Measurements from ENCODE around the gene KDM3B. TPM values are rescaled to one million over a fixed set of nuclear protein-coding genes. Genes with fewer than 3 reads are reported as not detected.

KDM3B gene
- total RNA-seq, 1 donor from 2014 or later: 39.1 TPM

DNA sequence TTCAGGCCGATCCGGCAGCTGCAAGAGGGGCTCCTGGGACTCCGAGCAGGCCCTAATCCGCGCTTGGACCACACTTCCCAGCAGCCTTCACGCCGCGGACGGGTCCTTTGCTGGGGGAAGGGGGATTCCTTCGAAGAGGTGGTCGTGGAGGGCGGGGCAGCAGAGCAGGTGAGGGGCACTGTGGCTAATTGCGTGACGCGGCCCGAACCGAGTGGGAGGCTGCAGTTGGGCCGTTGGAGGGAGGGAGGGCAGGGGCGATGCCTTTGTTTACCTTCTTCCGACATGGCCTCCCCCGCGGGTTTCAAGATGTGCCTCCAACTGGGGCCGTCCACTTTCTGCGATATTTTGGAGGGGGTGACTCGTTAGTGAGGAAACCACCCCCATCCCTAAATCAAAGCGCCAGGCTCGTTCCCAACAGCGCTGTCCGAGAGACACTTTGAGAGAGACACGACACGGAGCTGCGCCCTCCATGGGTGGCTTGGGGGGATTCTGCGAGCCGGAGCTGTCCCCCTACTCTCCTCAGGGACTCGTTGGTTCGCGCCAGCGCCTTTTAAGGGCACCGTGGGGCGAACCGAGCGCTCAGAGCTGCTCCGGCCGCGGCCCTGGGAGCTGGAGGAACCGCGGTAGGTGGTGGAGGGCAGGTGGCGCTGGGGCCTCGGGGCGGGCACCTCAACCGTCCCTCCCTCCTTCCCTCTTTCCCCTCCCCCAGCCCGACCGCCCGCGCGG is 14.6 kb upstream of the KDM3B start, which contains the start of gene FAM53C:
FAM53C (plus strand) TSS at position 582 of the 726 bp plus-strand sequence. CDS start 3,070 bp downstream, outside the sequence.
- peaks cover 36% of the 10 kb centered on the region for H3K4me1 Mint-ChIP-seq (ENCODE audit: low read depth)
- peak; percentile 97 for DNase-seq (ENCODE audit: low spot score)
- H3K4me3 Mint-ChIP-seq (ENCODE audit: unreplicated experiment): peak within 1 kb of the TSS; percentile 86
- H3K27me3 Mint-ChIP-seq (ENCODE audit: low read depth): no peaks in the 10 kb centered on the region
- no peaks in the 10 kb centered on the region for H3K9me3 Mint-ChIP-seq (ENCODE audit: low read depth)
- peak within 1 kb of the TSS; percentile 99 for H3K27ac Mint-ChIP-seq (ENCODE audit: unreplicated experiment)
- H3K36me3 Mint-ChIP-seq (ENCODE audit: low read depth): peaks cover 4% of the 10 kb centered on the region
- TF ChIP-seq, protein P1, sequence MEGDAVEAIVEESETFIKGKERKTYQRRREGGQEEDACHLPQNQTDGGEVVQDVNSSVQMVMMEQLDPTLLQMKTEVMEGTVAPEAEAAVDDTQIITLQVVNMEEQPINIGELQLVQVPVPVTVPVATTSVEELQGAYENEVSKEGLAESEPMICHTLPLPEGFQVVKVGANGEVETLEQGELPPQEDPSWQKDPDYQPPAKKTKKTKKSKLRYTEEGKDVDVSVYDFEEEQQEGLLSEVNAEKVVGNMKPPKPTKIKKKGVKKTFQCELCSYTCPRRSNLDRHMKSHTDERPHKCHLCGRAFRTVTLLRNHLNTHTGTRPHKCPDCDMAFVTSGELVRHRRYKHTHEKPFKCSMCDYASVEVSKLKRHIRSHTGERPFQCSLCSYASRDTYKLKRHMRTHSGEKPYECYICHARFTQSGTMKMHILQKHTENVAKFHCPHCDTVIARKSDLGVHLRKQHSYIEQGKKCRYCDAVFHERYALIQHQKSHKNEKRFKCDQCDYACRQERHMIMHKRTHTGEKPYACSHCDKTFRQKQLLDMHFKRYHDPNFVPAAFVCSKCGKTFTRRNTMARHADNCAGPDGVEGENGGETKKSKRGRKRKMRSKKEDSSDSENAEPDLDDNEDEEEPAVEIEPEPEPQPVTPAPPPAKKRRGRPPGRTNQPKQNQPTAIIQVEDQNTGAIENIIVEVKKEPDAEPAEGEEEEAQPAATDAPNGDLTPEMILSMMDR (IDR thresholded peaks at IDR 0.05): peak; percentile 12

GRCh38 chr5:138338411-138339090 is 13.9 kb upstream of the KDM3B start:
- DNase-seq (ENCODE audit: low spot score): no peak
- Mint-ChIP-seq H3K4me1 (ENCODE audit: low read depth) (peaks cover 36% of the 10 kb centered on the region), H3K4me3 (ENCODE audit: unreplicated experiment) (peak overlapping the region; percentile 86), H3K27me3 (ENCODE audit: low read depth) (no peaks in the 10 kb centered on the region), H3K27ac (ENCODE audit: unreplicated experiment) (peak overlapping the region; percentile 90), H3K9me3 (ENCODE audit: low read depth) (no peaks in the 10 kb centered on the region), H3K36me3 (ENCODE audit: low read depth) (peaks cover 6% of the 10 kb centered on the region)
- TF ChIP-seq, protein P1 (IDR thresholded peaks at IDR 0.05): peak; percentile 3

DNA sequence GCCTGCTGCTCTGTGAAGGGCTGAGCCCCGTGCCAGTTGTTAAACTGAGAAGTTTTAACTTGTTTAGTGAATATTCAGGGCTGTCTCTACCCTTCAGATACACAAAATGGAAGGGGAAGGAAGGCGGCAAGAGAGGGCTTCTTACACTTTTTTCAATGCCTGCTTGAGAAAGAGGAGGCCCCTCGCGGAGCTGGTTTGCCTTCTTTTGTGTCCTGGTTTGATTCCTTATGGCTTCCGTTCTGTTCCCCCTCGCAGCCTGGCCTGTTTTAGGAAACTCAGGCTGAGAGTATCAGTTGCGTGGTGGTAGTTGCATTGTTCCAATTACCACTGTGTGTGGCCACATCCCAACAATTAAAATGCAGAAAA is 13.4 kb upstream of the KDM3B start:
- Mint-ChIP-seq H3K36me3 (ENCODE audit: low read depth) (peaks cover 6% of the 10 kb centered on the region), H3K27ac (ENCODE audit: unreplicated experiment) (peak overlapping the region; percentile 90), H3K4me1 (ENCODE audit: low read depth) (peaks cover 36% of the 10 kb centered on the region), H3K27me3 (ENCODE audit: low read depth) (no peaks in the 10 kb centered on the region), H3K9me3 (ENCODE audit: low read depth) (no peaks in the 10 kb centered on the region), H3K4me3 (ENCODE audit: unreplicated experiment) (peak overlapping the region; percentile 86)
- TF ChIP-seq, protein P1 (IDR thresholded peaks at IDR 0.05): no peak
- DNase-seq (ENCODE audit: low spot score): no peak

GRCh38 chr5:138339464-138339863 is 13.0 kb upstream of the KDM3B start:
- Mint-ChIP-seq H3K9me3 (ENCODE audit: low read depth) (no peaks in the 10 kb centered on the region), H3K27me3 (ENCODE audit: low read depth) (no peaks in the 10 kb centered on the region), H3K4me1 (ENCODE audit: low read depth) (peaks cover 36% of the 10 kb centered on the region), H3K36me3 (ENCODE audit: low read depth) (peaks cover 9% of the 10 kb centered on the region), H3K4me3 (ENCODE audit: unreplicated experiment) (peak overlapping the region; percentile 86), H3K27ac (ENCODE audit: unreplicated experiment) (peak overlapping the region; percentile 90)
- TF ChIP-seq, protein P1 (IDR thresholded peaks at IDR 0.05): no peak
- DNase-seq (ENCODE audit: low spot score): no peak

DNA sequence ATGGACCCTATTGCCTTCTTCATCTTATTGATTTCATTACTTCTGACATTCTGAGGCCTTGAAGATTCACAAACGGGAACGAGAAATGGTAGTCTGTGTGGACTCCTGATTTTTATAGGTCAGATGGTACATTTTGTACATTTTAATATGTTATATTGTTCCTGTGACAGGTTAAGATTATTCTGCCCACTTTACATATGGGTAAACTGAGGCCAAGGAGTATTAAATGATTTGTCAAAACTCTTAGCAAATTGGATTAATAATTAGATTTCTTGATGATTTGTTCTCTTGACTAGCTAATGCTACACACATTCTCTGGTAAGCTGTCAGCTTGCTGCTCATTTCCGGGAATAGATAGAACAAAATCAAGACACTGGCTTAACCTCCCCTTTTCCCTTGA is 12.5 kb upstream of the KDM3B start:
- no peaks in the 10 kb centered on the region for H3K9me3 Mint-ChIP-seq (ENCODE audit: low read depth)
- TF ChIP-seq, protein P1 (IDR thresholded peaks at IDR 0.05): no peak
- H3K27me3 Mint-ChIP-seq (ENCODE audit: low read depth): no peaks in the 10 kb centered on the region
- DNase-seq (ENCODE audit: low spot score): no peak
- H3K4me1 Mint-ChIP-seq (ENCODE audit: low read depth): peaks cover 36% of the 10 kb centered on the region
- peak overlapping the region; percentile 86 for H3K4me3 Mint-ChIP-seq (ENCODE audit: unreplicated experiment)
- no peak overlapping the region for H3K27ac Mint-ChIP-seq (ENCODE audit: unreplicated experiment)
- peaks cover 9% of the 10 kb centered on the region for H3K36me3 Mint-ChIP-seq (ENCODE audit: low read depth)
